ENCODE data around the gene SIGMAR1.

SIGMAR1 gene

DNA sequence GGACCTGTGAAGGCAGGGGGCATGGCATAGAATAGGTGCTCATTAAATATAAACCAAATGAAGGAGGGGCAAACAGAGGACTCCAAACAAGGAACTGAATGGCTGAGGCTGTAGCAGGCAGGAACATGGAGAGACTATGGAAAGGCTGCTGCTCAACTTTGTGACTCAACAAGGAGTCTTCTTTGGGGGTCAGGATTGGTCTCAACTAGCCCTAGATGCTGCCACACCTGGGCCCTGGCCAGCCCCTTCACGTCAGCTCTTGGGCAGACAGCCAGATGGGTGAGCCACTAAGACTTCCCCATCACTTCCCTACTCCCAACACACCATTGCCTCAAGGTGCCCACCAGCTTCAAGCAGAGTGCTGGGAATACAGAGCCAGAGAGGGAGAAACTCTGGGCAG lies 36.7 kb downstream of the SIGMAR1 start:
- no peak for FAIRE-seq

DNA sequence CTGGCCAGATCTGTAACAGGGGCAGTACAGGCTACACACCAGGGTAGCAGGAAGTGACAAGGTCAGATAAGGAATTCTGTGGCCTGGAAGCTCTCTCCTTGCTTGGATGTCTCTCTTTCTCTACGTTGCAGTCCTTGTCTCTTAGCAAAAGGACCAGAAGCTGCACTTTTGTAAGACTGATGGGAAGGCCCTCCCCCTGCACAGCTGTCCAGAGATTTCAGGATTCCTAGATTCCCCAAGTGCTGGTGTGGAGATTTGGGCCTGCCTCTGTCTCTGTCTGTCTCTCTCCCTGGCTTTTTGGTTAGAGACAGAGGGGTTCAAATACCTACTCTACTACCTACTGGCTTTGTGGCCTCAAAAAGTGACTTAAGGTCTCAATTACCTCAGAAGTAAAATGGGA lies 38.0 kb downstream of the SIGMAR1 start:
- no peak for FAIRE-seq

DNA sequence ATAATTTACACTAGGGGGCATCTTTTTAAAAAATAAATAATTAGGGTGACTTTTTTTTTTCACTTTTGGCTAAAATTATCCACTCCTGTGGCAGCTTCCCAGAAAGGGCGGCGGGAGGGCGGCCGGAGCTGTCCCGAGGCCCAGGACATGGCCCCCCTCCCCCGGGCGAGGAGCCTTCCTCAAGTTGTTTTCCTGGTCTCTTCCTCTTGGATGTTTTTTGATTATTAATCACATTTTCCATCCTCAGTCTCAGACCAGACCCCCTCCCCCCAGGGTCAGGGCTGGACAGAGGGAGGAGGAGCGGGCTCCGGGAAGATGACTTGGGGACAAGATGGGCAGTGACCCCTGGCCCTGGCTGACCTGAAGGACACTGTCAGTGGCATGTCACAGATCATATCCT lies 43.4 kb downstream of the SIGMAR1 start:
- no peak for FAIRE-seq

DNA sequence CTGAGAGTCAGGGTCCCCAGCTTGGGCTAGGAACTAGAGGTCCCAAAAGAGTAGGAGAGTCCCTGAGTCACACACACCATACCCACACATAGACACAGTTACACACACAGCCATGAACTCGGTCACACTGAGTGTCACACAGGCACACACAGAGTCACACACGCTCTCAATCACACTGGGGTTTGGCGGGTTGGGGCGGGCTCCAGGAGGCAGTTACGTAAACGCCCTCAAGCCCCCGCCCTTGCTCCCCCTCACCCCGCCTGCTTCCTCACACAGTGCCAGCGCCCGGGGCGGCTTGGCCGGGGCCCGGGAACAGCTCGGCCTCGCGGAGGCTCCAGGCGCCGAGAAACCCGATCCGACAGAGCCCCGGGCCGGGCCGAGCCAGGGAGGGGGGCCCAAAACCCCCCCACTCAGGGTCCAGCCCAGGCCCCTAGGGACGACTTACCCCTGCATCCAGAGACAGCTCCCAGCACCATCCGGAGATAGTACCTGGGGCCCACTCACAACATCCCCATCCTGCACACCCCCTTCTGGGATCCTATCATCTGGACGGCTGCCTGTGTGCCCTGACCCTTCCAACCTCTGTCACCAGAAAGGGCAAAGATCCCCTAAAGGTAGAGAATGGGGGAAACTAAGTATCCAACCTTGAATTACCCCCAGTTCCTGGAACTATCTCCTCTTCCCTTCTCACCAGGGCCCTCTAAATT lies 44.5 kb downstream of the SIGMAR1 start:
- FAIRE-seq = no peak

DNA sequence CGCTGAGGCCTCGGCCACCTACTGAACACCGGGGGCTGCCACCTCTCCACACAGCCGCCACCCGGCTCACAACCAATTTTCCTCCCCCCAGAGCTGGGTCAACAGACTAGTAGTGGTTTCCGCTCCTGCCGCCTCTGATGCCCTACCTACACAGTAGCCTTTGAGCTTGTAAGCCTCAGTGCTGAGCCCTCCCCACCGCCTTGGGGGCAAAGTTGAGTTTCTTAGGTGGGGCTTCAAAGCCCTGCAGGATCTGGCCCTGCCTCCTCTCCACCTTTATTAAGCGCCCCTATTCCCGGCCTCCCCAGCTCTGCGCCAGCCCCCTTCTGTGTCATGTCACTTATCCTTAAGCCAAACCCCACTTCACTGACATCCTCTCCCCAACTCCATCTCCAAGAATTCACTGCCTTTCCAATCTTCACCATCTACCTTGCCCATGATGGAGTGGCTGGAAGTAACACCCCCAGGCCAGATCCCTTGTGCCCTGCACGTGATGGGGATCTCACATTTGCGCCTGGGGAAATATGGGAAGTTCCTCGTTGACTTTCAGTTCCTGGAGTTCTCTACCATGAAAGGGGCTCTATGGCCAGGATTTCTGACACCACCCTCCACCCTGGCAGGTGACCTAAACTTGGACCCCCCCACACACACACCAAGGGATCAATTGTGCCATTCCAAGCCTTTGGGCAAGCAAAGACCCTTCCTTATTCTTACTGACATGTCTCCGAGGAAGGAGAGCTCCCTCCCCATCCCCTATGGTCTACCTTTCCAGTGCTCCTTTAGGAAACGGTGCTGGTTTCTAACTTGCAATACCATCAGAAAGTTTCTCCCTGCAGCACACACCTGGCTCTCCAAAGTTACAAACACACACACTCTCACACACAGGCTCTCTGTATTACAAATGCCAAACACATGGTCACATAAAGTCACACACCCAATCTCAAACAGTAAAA lies 45.4 kb downstream of the SIGMAR1 start:
- FAIRE-seq = no peak

DNA sequence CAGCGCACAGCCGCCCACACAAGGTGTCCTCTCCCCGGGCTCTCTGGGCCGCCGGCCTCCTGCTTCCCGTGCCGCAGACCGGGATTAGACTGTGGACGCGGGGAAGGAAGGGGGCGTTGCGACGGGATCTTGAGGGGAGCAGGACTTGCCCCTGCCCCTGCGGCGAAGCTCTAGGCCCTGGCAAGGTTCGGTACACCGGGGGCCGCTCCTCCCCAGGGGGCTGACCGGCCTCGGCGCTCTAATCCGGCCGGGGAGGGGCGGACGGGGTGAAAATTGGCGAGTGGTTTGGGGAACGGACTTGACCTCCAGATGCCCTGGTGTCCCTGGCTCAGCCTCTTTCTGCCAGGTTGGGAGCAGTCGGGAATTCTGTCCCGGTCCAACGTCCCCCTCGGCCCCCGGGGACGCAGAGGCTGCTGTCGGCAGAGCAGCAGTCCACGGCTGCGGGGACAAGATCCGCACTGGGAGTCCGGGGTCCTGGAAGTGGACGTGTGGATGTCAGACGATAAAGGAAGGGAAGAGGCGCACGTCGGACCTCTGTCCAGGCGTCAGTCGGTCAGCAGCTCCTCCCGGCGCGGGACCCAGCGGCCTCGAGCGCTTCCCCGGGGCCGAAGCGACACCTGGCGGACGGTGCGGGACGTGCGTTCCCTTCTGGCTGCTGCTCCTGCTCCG lies 46.2 kb downstream of the SIGMAR1 start:
- FAIRE-seq = no peak

DNA sequence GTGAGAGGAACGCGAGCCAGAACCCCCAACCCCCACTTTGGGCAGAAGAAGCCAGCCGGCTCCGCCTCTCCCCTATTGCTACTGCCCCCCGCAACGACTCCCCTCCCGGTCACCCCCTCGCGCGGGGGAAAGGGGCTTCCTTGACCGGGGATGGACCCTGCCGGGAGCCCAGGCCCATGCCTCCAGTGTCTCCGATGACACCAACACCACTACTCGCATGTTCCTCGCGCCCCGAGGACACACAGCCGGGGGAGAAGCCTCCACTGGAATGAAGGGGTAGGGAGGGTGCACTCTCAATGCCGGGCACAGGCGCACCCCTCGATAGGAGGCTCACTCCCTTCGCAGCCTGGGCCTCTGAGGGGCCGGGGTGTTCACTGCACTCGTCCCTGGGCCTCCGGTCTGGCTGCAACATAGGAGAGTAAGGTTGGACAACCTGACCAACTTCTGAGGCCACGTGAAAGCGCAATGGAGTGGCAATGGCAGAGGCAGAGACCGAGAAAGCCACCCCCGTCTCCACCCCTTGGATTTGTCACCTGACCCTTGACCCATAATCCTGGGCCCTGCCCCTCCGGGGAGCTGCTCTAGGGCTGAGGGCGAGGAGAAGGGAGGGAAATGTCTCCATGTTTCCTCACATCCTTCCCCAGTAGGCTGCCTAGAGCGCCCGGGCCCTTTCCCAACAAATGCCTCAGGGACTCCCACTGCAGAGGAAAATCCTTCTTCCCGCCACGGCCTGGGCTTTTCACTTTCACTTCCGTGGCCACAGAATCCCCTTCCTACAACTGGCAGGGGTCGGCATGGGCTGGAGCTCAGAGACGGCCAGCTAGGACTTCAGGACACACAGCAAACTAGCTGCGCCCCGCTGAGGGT lies 47.0 kb downstream of the SIGMAR1 start:
- FAIRE-seq = no peak

DNA sequence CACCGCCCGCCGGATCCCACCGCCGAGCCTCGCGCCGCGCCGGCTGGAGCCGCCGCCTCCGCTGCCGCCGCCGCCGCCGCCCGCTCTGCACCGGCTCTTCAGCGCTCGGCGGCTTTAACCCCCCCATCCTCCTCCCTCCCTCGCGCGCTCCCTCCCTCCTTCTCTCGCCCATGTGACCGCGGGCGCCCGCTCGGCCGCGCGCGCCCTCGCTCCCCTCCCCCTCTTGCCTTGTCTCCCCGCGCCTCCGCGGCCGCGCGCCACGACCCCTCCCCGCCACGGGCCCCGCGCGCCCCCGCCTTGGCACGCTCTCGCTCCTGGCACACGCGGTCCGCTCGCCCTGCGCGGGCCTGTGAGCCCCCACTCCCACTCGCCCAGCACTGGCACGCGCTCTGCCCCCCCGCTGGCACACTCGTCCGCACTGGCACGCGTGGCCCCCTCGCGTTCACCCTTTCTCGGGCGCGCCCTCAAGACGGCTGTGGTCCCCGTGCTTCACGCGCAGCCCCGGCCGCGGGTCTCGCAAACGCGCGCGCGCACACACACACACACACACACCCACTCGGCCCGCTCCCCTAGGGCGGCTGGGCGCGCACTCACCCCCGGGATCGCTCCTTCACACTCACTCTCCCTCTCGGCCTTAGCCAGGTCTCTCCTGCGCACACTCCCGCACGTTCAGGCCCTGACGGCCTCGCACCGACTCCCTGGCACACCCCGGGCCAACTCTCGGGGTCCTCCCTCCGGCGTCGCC lies 47.8 kb downstream of the SIGMAR1 start, which contains the start of gene CNTFR:
CNTFR (minus strand) TSS at position 89 of the 745 bp plus-strand sequence. CDS start 20,743 bp downstream, outside the sequence.
- no peak for FAIRE-seq

DNA sequence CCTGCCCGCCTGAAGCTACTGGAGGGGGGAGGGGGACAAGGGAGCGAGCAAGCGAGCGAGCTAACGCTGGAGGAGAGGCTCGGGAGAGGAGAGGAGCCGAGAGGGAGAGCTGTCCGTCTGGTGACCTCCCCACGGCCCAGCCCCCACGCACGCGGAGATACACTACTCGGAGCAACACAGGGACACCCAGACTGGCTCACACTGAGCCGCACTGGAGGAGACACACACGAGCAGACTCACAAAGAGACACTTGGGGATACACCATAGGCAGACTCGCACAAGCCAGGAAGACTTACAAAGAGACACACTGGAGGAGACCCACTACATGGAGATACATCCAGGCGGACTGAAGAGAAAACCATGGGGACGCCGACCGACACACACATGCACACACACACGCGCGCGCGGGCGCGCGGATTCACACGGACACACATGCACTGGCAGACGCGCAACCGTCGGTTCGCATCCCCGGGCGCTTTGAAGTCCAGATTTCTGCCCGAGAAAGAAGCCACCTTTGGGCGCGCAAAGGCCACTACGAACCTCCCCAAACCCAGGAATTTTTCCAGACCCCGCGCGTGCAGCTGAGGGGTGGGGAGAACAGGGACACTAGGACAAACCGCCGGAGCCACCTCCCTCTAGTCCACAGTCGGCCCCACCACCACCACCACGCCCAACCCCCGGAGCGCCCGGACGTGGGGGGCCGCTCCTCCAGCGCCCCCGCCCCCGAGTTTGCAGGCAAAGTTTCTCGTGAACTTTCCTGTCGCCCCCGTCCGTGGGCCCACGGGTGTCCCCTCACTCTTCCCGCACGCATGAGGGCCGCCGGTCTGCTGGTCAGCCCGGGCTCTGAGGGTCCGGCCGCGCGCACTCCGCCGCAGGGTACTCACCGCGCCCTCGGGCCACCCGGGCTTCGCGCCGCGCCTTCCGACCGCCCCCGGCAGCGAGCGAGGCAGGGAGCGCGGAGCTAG lies 48.6 kb downstream of the SIGMAR1 start:
- no peak for FAIRE-seq

DNA sequence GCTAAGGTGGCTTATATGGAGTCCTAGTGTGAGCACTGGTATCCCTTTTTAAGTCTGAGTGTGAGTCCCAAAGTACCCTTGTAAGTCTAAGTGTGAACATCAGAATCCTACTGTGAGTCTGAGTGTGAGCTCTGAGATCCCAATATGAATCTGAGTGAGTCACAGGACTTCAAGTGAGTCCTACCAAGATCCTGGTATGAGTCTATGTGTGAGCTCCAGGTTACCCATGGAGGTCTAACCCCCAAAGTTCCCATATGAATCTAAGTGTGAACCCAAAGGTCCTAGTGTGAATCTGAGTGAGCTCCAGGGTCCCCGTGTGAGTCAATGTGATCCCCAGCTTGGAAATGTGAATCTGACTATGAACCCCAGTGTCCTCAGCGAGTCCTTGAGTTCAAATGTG lies 50.3 kb downstream of the SIGMAR1 start:
- FAIRE-seq = no peak

DNA sequence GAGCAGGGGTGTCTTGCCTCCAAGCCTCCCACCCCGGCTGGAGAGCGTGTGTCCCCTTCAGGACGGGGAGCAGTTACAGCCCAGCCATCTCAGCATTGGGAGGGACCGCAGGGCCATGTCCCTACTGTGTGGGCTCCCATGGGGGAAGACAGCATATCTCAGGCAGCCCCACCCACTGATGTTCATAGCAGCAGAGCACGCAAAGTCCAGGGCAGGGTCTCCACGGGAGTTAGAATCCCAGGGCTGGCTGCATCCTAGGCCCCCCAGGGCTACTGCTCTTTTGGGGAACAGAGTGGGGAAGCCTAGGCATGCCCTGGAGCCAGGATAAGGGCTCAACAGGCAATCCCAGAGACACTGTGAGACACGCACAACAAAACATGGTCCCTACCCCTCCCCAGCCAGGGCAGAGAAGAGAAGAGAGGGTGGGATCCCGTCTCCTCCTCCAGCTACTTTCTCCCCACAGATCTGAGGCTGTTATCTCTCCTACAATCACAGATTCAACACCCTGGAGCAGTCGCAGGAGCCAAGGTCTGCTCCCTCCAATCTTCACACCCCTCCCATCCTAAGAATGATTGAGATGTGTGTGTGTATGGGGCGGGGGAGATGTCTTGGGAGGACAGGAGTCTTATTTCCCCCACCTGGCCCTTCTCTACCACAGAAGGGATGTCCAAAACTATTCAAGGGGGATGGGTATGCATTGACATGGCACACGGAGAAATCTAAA lies 51.5 kb downstream of the SIGMAR1 start:
- FAIRE-seq = no peak

DNA sequence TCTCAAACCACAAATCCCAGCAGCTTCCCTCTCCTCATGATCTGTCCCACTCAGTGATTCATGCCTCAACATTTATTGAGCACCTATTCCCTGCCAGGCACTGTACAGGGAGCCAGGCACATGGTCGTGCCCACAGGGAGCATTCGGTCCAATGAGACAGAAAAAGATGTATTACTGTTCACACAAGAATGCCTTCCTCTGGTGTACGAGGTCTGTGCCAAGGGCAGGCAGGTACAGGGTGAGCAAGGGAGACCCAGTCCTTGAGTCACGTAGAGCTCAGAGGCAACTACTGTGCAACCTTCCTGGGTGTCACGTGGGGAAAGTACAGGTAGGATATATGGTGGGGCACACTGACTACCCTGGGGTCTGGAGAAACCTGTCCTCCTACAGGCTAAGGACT lies 52.6 kb downstream of the SIGMAR1 start:
- FAIRE-seq = no peak

Data from endometrium (tissue), 2 donors.